BE2C (cell line): ENCODE measurements around the gene RAB7A.

ENCODE experiments used
- DNase-seq: peaks from one replicate; pipeline ENCODE4 v3.0.0-alpha.2; 2020
- H3K27me3 ChIP-seq: fragments of 250-450 bp; sonication (Bioruptor Pico); 2 replicates; pipeline ENCODE4 v1.5.1; 2020; ENCODE audit warnings: mild to moderate bottlenecking
- H3K36me3 ChIP-seq: fragments of 250-450 bp; sonication (Bioruptor Pico); 2 replicates; pipeline ENCODE4 v1.5.1; 2020; ENCODE audit warnings: mild to moderate bottlenecking
- H3K4me1 ChIP-seq: fragments of 250-450 bp; sonication (Bioruptor Pico); 2 replicates; pipeline ENCODE4 v1.5.1; 2020
- H3K4me3 ChIP-seq: 2 replicates; pipeline ENCODE4 v1.5.1; 2011; ENCODE audit warnings: low read depth, low read length
- H3K9me3 ChIP-seq: fragments of 250-450 bp; sonication (Bioruptor Pico); 2 replicates; pipeline ENCODE4 v1.5.1; 2020
- TF ChIP-seq, protein P1 (sequence below): IDR thresholded peaks from 2 replicates; pipeline ENCODE4 v1.5.1; 2012; ENCODE audit warnings: mild to moderate bottlenecking, low read depth, low read length

Gene RAB7A

DNA sequence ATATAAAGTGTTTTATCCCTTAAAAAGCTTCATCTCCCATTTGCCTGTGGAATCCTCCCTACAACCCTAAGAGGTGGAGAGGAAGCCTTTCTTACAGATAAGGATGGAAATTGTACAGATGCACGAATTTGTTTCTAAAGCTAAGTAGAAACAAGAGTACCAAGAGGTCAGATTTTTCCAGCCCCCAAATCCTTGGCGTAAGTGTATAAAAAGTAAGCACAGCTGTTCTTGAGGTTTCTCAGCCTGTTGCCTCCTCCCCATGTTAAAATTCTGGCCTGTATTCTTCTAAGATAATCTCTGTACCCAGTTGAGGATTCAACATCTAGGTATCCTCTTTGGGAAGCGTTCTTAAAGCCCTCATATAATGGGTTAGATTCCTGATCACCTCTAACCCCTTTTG lies 34.9 kb downstream of the RAB7A start:
- Histone ChIP-seq H3K36me3 (peaks cover 6% of the 10 kb centered on the region; the same call in 1 of the 2 replicates), H3K9me3 (no peaks in the 10 kb centered on the region), H3K4me1 (0 out of 2 replicates have a peak, but pooled peaks cover 2% of the 10 kb centered on the region), H3K27me3 (no peaks in the 10 kb centered on the region), H3K4me3 (no peak overlapping the region)
- TF ChIP-seq, protein P1, sequence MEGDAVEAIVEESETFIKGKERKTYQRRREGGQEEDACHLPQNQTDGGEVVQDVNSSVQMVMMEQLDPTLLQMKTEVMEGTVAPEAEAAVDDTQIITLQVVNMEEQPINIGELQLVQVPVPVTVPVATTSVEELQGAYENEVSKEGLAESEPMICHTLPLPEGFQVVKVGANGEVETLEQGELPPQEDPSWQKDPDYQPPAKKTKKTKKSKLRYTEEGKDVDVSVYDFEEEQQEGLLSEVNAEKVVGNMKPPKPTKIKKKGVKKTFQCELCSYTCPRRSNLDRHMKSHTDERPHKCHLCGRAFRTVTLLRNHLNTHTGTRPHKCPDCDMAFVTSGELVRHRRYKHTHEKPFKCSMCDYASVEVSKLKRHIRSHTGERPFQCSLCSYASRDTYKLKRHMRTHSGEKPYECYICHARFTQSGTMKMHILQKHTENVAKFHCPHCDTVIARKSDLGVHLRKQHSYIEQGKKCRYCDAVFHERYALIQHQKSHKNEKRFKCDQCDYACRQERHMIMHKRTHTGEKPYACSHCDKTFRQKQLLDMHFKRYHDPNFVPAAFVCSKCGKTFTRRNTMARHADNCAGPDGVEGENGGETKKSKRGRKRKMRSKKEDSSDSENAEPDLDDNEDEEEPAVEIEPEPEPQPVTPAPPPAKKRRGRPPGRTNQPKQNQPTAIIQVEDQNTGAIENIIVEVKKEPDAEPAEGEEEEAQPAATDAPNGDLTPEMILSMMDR, result no peak
- no peak for DNase-seq

DNA sequence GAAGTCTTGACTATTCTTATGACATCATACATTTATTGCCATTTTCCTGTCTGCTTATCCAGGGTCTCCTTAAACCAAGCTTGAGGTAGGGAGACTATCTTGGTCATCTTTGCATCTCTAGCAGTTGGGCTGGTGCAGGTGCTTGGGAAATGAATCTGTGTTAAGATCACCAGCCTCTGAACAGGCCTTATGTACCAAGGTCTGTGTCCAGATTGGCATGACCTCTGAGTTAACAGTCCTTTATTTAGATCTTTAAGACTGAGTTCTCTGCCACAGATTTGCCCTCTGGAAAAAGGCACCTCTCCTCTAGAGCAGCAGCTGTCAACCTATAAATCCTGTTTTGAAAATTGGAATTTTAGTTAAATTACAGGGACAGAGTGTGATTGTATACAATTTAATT lies 35.4 kb downstream of the RAB7A start:
- no peaks in the 10 kb centered on the region for H3K27me3 ChIP-seq
- peaks cover 6% of the 10 kb centered on the region; the same call in 1 of the 2 replicates for H3K36me3 ChIP-seq
- H3K4me3 ChIP-seq, result no peak overlapping the region
- no peaks in the 10 kb centered on the region for H3K9me3 ChIP-seq
- 0 out of 2 replicates have a peak, but pooled peaks cover 2% of the 10 kb centered on the region for H3K4me1 ChIP-seq
- TF ChIP-seq, protein P1, result no peak
- no peak for DNase-seq

DNA sequence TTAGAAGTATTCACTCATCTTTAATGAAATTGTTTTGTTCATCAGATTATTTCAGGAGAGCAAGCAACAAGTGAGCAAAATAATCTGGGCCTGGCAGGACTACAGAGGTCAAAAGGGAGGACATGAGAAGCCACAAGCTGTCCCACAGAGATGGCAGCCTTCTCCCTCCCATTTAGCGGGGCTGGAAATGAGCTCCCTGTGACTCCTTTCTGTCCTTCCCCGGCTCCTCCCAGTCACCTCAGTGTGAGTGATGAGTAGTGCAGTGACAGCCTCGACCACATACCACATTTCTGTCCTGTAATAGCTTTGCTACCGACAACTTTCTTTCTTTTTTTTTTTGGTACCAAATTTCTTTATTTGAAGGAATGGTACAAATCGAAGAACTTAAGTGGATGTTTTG lies 38.0 kb downstream of the RAB7A start:
- no peaks in the 10 kb centered on the region for H3K27me3 ChIP-seq
- DNase-seq, result no peak
- H3K36me3 ChIP-seq, result peaks cover 4% of the 10 kb centered on the region; the same call in 1 of the 2 replicates
- no peaks in the 10 kb centered on the region for H3K4me1 ChIP-seq
- H3K9me3 ChIP-seq, result no peaks in the 10 kb centered on the region
- H3K4me3 ChIP-seq, result no peak overlapping the region
- TF ChIP-seq, protein P1, result no peak

DNA sequence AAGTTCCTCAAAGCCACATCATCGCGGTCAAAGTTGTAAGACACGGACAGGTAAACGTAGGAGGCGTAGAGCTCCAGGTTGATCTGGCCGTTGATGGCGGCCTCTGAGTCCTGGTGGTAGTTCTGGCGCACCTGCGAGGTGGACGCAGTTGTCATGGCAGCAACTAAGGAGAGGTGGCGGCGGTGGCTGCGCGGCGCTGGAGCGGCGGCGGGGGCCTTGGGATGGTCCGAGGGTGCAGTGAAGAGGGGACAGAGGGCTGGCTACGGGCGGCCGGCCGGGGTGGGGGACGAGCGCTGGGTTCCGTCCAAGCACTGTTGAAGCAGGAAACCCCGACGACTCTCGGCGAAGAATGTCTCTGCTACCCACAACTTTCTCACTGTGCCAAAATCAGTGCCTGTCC lies 38.9 kb downstream of the RAB7A start:
- DNase-seq, result no peak
- Histone ChIP-seq H3K27me3 (no peaks in the 10 kb centered on the region), H3K4me3 (no peak overlapping the region), H3K36me3 (no peaks in the 10 kb centered on the region), H3K4me1 (no peaks in the 10 kb centered on the region), H3K9me3 (no peaks in the 10 kb centered on the region)
- TF ChIP-seq, protein P1, result no peak

- TF ChIP-seq, protein P1, result no peak
- Histone ChIP-seq H3K4me1 (no peaks in the 10 kb centered on the region), H3K36me3 (no peaks in the 10 kb centered on the region; the same call in 1 of the 2 replicates), H3K27me3 (no peaks in the 10 kb centered on the region), H3K4me3 (no peak overlapping the region), H3K9me3 (no peaks in the 10 kb centered on the region)
- no peak for DNase-seq
Observed at GRCh38 chr3:128767094-128767750, 41.2 kb downstream of the RAB7A start.

- H3K4me1 ChIP-seq, result no peaks in the 10 kb centered on the region
Observed at GRCh38 chr3:128768471-128768870, 42.5 kb downstream of the RAB7A start.

More at GRCh38 chr3:128768471-128768870, 42.5 kb downstream of the RAB7A start:
- Histone ChIP-seq H3K9me3 (0 out of 2 replicates have a peak, but pooled peaks cover 2% of the 10 kb centered on the region), H3K36me3 (peaks cover 4% of the 10 kb centered on the region), H3K4me3 (no peak overlapping the region), H3K27me3 (no peaks in the 10 kb centered on the region)
- no peak for DNase-seq
- TF ChIP-seq, protein P1, result no peak
